ENCODE data around the gene MAP4K4.
"Not testable (repeated sequence)": the region's sequence is repeated elsewhere in the genome, so short reads cannot be mapped to it uniquely, and the experiment has no call there.

MAP4K4 gene

DNA sequence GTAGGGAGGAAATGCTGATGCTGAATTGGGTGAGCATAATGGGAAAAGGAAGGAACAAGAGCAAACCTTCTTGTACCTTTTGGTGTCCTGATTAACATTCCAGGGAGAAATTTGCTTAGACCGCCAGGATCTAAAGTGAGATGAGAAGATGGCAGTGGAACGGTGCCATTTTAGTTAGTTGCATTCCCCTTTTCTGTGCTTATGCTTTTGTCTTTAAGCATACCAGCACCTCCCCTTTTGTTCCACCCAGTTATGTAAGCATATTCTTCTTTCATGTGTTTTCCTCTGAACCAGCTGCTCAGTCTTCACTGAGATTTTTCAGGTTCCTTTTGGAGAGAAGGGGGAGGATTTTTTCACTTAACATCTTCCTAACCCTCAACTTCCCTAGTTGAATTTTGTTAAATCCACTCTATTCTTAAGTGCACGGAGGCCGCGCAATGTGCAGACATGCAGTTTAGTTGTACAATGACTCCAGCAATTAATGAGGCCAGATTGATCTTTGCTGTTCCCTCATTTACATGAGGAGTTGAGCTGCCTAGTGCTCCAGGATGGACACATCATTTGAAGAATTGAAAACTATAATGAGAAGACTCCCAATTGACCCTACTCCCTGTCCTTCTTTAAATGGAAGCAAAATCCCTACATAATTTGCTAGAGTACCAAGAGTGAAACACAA lies 73.9 kb downstream of the MAP4K4 start:
- Histone ChIP-seq H3K4me2 (ENCODE audit: low read length) (no peak overlapping the region), H2AFZ (ENCODE audit: low read depth, low read length) (no peak overlapping the region), H3K4me3 (ENCODE audit: low read length) (no peak overlapping the region), H3K9ac (ENCODE audit: low read length) (no peak overlapping the region), H3K36me3 (replicated peaks; ENCODE audit: low read depth, low read length) (no peaks in the 10 kb centered on the region), H3K27ac (ENCODE audit: low read length) (no peak overlapping the region), H4K20me1 (ENCODE audit: insufficient read depth, low read length) (peaks cover 99% of the 10 kb centered on the region), H3K9me3 (ENCODE audit: insufficient read depth, low read length) (no peaks in the 10 kb centered on the region), H3K79me2 (ENCODE audit: low read length) (peaks cover 99% of the 10 kb centered on the region), H3K27me3 (ENCODE audit: low read depth, low read length) (no peaks in the 10 kb centered on the region), H3K4me1 (ENCODE audit: low read length) (peaks cover 37% of the 10 kb centered on the region)
- TF ChIP-seq, protein P1, sequence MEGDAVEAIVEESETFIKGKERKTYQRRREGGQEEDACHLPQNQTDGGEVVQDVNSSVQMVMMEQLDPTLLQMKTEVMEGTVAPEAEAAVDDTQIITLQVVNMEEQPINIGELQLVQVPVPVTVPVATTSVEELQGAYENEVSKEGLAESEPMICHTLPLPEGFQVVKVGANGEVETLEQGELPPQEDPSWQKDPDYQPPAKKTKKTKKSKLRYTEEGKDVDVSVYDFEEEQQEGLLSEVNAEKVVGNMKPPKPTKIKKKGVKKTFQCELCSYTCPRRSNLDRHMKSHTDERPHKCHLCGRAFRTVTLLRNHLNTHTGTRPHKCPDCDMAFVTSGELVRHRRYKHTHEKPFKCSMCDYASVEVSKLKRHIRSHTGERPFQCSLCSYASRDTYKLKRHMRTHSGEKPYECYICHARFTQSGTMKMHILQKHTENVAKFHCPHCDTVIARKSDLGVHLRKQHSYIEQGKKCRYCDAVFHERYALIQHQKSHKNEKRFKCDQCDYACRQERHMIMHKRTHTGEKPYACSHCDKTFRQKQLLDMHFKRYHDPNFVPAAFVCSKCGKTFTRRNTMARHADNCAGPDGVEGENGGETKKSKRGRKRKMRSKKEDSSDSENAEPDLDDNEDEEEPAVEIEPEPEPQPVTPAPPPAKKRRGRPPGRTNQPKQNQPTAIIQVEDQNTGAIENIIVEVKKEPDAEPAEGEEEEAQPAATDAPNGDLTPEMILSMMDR (IDR thresholded peaks at IDR 0.05; ENCODE audit: low read depth, low read length): no peak
- no peak for TF ChIP-seq EZH2phosphoT487 (IDR thresholded peaks at IDR 0.05; ENCODE audit: low read depth)

DNA sequence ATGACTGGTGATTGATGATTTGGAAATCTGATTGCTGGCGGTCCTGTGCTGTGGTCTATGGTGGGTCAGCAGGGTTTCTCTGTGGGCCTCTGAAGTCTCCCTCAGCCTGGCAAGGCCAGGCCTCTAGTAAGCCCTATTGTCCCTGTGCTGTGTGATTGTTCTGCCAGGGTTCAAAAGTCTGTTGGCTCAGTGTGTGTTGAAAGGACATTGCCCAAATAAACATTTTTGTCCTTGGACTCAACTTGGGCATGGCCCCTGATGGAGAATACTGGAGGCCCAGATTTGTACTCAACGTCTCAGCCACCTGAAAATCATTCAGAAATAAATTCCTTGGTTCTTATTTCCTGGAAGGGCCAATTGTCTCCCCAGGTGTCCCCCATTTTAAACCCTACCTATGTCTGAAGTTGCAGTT lies 74.4 kb downstream of the MAP4K4 start:
- Histone ChIP-seq H3K36me3 (replicated peaks; ENCODE audit: low read depth, low read length) (no peaks in the 10 kb centered on the region), H3K4me3 (ENCODE audit: low read length) (no peak overlapping the region), H3K4me1 (ENCODE audit: low read length) (peaks cover 31% of the 10 kb centered on the region), H2AFZ (ENCODE audit: low read depth, low read length) (no peak overlapping the region), H3K27me3 (ENCODE audit: low read depth, low read length) (no peaks in the 10 kb centered on the region), H3K9me3 (ENCODE audit: insufficient read depth, low read length) (no peaks in the 10 kb centered on the region), H3K9ac (ENCODE audit: low read length) (no peak overlapping the region), H3K4me2 (ENCODE audit: low read length) (no peak overlapping the region), H3K79me2 (ENCODE audit: low read length) (peaks cover 99% of the 10 kb centered on the region), H4K20me1 (ENCODE audit: insufficient read depth, low read length) (peaks cover 94% of the 10 kb centered on the region), H3K27ac (ENCODE audit: low read length) (no peak overlapping the region)
- no peak for TF ChIP-seq EZH2phosphoT487 (IDR thresholded peaks at IDR 0.05; ENCODE audit: low read depth)

DNA sequence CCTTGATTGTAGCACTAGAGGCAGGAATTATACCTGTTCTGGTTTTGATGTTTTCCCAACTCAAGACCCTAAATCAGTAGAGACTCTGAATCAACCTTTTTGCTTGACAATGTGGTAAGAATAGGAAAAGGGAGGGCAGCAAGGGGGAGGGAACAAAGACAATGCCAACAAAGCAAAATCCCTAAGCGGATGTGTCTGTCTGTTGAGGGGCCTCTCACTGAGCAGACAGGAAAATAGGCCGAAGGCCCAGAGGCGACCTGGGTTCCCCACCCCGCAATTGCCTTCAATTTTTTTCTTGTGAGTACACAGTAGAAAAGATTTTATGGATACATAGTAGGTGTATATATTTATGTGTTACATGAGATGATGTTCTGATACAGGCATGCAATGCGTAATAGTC lies 75.6 kb downstream of the MAP4K4 start:
- no peak overlapping the region for H3K9ac ChIP-seq (ENCODE audit: low read length)
- peaks cover 19% of the 10 kb centered on the region for H3K4me1 ChIP-seq (ENCODE audit: low read length)
- H3K4me2 ChIP-seq (ENCODE audit: low read length): no peak overlapping the region
- H3K27ac ChIP-seq (ENCODE audit: low read length): no peak overlapping the region
- H4K20me1 ChIP-seq (ENCODE audit: insufficient read depth, low read length): peaks cover 94% of the 10 kb centered on the region
- H3K79me2 ChIP-seq (ENCODE audit: low read length): peaks cover 99% of the 10 kb centered on the region
- no peaks in the 10 kb centered on the region for H3K9me3 ChIP-seq (ENCODE audit: insufficient read depth, low read length)
- H2AFZ ChIP-seq (ENCODE audit: low read depth, low read length): no peak overlapping the region
- no peaks in the 10 kb centered on the region for H3K27me3 ChIP-seq (ENCODE audit: low read depth, low read length)
- TF ChIP-seq, protein P1 (IDR thresholded peaks at IDR 0.05; ENCODE audit: low read depth, low read length): no peak
- no peak for TF ChIP-seq EZH2phosphoT487 (IDR thresholded peaks at IDR 0.05; ENCODE audit: low read depth)
- H3K4me3 ChIP-seq (ENCODE audit: low read length): no peak overlapping the region
- H3K36me3 ChIP-seq (replicated peaks; ENCODE audit: low read depth, low read length): no peaks in the 10 kb centered on the region

DNA sequence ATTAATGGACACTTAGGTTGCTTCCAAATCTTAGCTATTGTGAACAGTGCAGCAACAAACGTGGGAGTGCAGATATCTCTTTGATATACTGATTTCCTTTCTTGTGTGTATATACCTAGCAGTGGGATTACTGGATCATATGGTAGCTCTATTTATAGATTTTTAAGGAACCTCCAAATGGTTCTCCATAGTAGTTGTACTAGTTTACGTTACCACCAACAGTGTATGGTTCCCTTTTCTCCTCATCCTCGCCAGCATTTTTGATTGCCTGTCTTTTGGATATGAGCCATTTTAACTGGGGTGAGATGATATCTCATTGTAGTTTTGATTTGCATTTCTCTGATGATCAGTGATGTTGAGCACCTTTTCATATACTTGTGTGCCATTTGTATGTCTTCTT lies 76.5 kb downstream of the MAP4K4 start:
- not testable (repeated sequence) for H3K9me3 ChIP-seq (ENCODE audit: insufficient read depth, low read length); H3K36me3 ChIP-seq (replicated peaks; ENCODE audit: low read depth, low read length); H2AFZ ChIP-seq (ENCODE audit: low read depth, low read length); H3K4me3 ChIP-seq (ENCODE audit: low read length); H3K27me3 ChIP-seq (ENCODE audit: low read depth, low read length); H3K4me2 ChIP-seq (ENCODE audit: low read length); H3K27ac ChIP-seq (ENCODE audit: low read length); H3K9ac ChIP-seq (ENCODE audit: low read length)
- H3K79me2 ChIP-seq (ENCODE audit: low read length): peaks cover 99% of the 10 kb centered on the region
- peaks cover 94% of the 10 kb centered on the region for H4K20me1 ChIP-seq (ENCODE audit: insufficient read depth, low read length)
- peaks cover 14% of the 10 kb centered on the region for H3K4me1 ChIP-seq (ENCODE audit: low read length)

DNA sequence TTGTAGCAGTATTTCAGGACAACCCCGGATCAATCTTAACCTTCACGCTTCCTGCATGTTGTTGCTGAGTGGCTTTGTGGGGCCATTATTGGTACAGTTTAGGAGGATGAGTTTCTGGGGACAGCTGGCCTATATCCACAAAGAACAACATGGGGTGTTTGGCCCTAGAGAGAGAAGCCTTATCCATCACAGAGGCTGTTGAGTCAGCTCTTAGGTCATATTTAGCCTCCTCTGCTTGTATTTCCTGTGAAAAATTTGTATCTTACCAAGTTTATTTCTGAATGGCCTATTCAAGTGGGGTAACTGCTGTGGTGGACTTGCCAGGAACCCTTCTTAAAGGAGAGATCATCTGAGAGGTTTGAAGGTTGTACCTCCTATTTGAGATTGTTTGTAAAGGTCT lies 77.6 kb downstream of the MAP4K4 start:
- Histone ChIP-seq H3K9ac (ENCODE audit: low read length) (no peak overlapping the region), H3K27ac (ENCODE audit: low read length) (no peak overlapping the region), H2AFZ (ENCODE audit: low read depth, low read length) (no peak overlapping the region), H3K36me3 (replicated peaks; ENCODE audit: low read depth, low read length) (no peaks in the 10 kb centered on the region), H3K79me2 (ENCODE audit: low read length) (peaks cover 99% of the 10 kb centered on the region), H3K9me3 (ENCODE audit: insufficient read depth, low read length) (no peaks in the 10 kb centered on the region), H4K20me1 (ENCODE audit: insufficient read depth, low read length) (peaks cover 95% of the 10 kb centered on the region), H3K27me3 (ENCODE audit: low read depth, low read length) (no peaks in the 10 kb centered on the region), H3K4me1 (ENCODE audit: low read length) (peaks cover 24% of the 10 kb centered on the region), H3K4me2 (ENCODE audit: low read length) (no peak overlapping the region), H3K4me3 (ENCODE audit: low read length) (no peak overlapping the region)
- TF ChIP-seq EZH2phosphoT487 (IDR thresholded peaks at IDR 0.05; ENCODE audit: low read depth): no peak
- TF ChIP-seq, protein P1 (IDR thresholded peaks at IDR 0.05; ENCODE audit: low read depth, low read length): no peak
